Stimulated activated CD4-positive, alpha-beta T cell treated with anti-CD3 and anti-CD28 coated beads, Interleukin-15, amount 100 ng/mL, for 1 hour (primary cell): ENCODE measurements around the gene SLPI.

Experiments used
- DNase-seq, 2 donors: peaks; one replicate each; pipeline ENCODE4 v3.0.0-alpha.2; 2020; ENCODE audit warnings: low read depth in 1 of 2, low spot score in 1 of 2

SLPI gene

DNA sequence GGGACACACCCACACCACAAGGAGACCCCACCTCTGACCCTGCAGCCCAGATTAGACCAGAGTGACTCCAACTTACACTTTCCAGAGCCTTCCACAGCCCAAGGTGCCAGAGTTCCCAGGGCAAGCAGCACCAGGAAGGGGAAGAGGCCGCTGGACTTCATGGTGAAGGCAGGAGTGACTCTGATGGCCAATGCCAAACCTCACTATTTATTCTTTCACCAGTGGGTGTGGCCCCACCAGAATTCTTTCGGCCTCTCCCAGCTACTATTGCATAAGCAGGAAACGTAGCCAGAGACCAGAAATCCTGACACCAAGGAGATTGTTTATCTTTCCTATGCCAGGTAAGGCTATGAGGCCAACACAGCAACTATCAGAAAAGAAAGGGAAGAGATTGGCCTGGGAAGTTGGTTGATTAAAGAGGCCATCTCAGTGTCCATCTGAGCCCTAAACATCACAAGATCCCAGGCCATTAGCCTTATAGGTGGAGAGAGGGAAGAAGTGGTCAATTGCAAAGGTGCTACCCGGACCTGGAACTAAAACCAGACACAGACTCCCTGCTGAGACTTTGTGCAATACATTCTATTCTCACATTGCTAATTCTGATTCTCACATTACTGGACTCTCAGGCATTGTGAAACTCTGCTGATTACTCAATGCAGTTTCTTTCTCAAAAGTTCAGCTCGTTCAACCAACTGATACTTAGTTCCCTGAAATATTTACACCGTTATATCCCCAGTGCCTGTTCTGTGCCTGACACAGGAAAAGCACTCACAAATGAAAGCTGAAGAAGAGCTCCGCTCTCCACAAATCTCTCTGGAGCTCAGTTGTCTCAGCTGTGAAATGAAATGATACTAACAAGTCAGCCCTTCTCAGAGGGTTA, at the start of gene SLPI:
Gene SLPI, minus strand, starts transcription at position 182 of the 880 bp plus-strand sequence. Its CDS starts 21 bp downstream, at position 161.
- DNase-seq, result no peak

DNA sequence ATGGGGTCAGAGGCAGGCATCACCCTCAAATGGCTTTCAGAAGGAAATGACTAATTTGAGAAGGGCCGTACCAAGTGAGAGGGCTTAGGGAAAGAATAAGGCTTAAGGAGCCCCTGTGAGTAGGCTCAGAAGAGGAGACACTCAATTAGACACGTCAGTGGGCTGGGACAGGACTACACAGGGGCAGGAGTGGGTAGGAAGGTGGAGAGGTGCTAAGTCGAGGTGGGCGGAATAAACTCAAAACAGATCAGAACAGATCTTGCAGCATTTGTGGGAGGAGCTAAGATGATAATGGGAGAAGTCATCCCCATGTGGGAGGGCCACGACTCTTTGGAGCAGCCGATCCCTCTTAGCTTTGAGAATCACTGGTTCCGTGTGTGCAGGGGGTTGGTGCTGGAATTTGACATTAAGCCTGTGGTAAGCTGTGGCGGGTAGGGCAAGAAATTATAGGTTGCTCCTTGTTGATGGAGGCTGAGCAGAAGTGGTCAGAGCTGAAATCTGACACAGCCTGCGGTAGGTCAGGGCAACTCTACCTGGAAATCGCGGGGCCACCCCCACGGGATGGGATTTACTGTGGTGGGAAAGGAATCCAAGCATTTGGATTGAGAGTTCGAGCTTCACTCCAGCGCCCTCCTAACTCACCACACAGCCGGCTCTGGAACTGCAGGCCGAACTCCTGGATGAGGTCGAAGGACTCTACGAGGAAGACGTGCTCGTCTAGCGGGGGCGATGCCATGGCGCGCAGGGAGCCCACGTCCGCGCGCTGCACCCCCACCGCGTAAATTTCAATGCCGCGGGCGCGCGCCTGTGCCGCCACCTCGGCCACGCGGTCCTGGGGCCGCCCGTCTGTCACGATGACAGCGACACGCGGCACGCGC, 49.5 kb upstream of the SLPI start:
- DNase-seq, result no peak

DNA sequence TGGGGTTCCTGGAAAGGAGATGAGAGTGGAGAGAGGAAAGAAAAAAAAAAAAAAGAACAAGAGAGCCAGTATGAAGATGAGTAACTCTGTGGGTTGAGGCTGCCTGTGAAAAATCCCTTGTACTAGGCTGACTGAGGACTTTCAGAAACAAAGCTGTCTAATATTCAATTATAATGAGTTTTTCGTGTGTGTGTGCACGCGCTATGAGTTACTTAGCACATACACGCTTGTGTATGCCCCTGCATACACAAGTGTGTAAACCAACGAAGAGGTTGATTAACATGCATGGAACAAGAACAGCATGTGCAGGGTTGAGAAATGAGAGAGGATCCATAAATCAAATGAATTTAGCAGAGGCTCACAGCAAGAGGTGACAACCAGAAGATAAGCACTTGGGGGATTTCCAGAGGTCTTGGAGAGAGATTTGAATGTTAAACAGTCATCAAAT, 47.5 kb upstream of the SLPI start:
- DNase-seq, result no peak

DNA sequence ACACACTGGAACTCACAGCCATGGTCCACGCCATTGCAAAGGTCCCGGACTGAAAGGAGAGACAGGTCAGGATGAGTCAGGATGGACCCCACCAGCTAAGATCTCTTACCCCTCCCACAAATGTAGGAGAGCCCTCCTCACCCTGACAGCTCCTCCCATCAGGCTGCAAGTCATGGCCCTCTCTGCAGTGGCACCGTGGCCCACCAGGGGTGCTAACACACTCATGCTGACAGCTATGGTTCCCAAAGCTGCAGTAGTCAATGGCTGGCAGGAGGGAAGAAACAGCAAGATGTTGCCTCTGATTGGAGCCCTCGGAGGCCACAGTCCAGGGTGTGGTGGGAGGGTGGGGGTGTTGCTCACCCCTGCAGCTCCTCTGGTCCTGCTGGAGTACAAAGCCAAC, 46.6 kb upstream of the SLPI start:
- DNase-seq, result peak in 1 of 2 donors; percentile 24

- no peak for DNase-seq
Observed at GRCh38 chr20:45299786-45300185, 45.4 kb upstream of the SLPI start.

DNA sequence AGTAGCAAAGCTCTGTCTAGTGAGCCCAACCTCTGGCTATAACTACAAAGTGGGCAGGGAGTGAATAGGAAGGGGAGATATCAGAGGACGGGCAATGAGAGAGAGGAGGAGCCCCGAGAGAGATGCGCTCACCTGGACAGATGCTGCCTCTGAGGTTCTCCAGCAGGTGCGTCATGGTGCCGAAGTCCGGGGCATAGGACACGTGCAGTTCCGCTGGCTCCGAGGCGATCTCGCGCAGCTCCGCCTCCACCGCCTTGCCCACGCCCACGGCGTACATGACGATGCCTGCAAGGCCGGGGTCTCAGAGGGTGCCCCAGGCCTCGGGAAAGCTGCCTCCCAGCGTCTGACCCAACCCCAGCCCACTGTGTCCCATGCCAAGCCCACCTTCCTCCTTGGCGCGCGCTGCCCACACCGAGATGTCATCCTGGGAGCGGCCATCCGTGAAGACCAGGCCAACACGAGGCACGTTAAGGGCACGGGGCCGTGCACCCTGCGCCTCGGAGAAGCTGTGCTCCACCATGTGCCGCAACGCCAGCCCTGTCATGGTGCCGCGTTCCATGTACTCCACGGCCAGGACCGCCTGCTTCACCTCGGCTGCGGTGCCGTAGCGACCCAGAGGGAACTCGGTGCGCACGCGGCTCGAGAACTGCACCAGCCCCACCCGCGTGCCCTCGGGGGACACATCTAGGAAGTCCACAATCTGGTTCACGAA, 43.6 kb upstream of the SLPI start:
- no peak for DNase-seq

DNA sequence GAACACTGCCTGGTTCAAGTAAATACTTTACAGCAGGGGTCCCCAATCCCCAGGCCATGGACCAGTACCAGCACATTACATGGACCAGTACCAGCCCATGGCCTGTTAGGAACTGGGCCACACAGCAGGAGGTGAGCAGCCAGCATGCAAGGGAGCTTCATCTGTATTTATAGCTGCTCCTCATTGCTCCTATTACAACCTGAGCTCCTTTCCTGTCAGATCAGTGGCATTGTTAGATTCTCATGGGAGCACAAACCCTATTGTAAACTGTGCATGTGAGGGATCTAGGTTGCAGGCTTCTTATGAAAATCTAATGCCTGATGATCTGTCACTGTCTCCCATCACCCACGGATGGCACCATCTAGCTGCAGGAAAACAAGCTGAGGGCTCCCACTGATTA, 40.3 kb upstream of the SLPI start:
- DNase-seq, result no peak

DNA sequence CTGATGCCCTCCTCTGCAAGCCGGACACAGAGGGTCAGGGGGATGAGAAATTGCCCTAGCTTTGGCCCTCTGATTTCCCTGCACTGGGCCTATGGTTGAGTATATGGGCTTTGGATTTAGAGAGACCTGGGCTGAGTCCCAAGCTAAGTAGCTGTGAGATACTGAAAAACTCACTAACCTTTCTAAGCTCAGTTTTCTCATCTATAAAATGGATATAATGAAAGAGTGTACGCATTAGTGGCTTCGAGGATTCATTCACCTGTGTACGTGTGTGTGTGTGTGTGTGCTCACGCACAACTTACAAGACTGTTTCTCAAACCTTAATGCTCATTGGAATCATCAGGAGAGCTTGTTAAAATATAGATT, 39.6 kb upstream of the SLPI start:
- DNase-seq, result no peak

- peak; percentile 58 to 80 for DNase-seq
Observed at GRCh38 chr20:45293041-45294002, 39.0 kb upstream of the SLPI start.

- DNase-seq, result no peak
Observed at GRCh38 chr20:45292343-45292742, 38.0 kb upstream of the SLPI start.

DNA sequence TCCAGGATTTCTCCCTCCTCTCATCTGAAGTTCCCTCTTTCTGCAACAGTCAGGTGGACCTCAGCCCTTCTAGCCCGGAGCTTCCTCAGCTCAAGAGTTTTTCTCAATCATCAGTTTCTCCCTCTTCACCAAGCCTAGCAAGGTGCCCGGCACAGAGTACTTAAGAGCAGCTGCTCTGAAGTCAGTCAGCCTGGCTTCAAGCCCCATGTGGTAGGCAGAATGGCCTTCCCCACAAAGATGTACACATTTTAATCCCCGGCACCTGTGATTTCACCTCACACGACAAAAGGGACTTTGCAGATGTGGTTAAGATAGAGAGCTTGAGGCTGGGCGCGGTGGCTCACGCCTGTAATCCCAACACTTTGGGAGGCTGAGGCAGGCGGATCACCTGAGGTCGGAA, 37.2 kb upstream of the SLPI start:
- DNase-seq, result no peak

GRCh38 chr20:45290677-45291355, 36.5 kb upstream of the SLPI start:
- DNase-seq, result peak; percentile 37 to 40

GRCh38 chr20:45289942-45290676, 35.7 kb upstream of the SLPI start:
- DNase-seq, result no peak

- DNase-seq, result no peak
Observed at GRCh38 chr20:45288860-45289259, 34.5 kb upstream of the SLPI start.

DNA sequence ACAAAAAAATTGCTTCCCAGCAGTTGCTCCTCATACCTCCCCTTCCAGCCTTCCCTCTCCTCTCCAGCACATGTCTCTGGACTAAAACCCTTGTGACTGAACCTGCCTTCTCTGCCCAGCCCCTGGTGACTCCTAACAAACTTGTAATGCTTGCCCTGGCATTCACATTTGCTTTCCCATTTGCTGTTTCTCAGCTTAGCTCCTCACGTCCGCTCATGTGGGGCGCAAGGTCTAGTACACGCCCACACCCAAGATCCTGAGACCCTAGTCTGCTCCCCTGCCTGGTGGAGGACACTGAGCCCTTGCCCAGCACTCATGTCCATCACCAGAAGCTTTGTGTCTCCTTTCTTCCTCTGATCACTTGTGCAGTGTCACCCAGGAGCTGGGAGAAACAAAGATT, 34.0 kb upstream of the SLPI start:
- no peak for DNase-seq

DNA sequence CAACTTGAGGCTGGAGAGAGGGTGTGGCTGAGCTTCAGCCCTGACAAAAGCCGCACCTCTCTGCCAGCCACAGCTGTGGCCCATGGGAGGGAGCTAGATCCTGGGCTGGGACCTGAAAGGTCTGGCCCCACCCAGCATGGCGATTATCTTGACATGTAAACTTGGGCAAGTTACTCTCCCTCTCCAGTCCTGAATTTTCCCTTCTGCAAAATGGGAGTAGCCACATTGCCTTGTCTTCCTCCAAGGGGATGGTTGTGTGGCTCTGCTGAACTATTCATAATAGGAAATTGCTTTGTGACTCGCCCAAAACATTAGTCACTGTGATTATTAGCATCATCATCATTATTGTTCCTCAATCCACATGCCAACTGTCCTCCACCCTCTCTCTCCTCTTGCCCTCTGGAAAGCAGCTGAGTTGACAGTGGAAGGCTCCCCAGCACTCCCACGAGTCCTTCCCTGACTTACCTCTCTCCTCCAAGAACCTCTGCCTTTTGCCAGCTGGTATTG, 29.2 kb upstream of the SLPI start:
- DNase-seq, result no peak

- no peak for DNase-seq
Observed at GRCh38 chr20:45282700-45283550, 28.6 kb upstream of the SLPI start.

DNA sequence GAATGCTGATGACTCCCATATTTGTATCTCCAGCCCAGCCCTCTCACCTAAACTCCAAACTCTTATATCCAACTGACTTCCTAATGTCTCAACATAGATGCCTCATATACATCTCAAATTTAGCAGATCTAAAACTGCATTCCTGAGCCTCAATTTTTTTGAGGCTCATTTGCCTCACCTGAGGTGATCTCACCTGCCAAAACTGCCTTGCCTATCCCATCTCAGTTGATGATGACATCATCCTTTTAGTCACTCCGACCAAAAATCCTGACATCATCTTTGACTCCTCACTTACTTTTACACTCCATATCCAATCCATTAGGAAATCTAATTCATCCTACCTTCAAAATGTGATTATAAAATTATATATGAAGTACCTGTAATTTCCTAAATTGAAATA, 25.6 kb upstream of the SLPI start:
- no peak for DNase-seq
